ENCODE measurements around the gene NUDT9. TPM values are rescaled to one million over a fixed set of nuclear protein-coding genes. Genes with fewer than 3 reads are reported as not detected.
"Not testable (repeated sequence)": the region's sequence is repeated elsewhere in the genome, so short reads cannot be mapped to it uniquely, and the experiment has no call there.

NUDT9 gene
- total RNA-seq, 2 donors from 2014 or later = 30.4 to 37.9 TPM

GRCh38 chr4:87476934-87477333, 54.6 kb downstream of the NUDT9 start:
- no peaks in the 10 kb centered on the region for H3K4me1 ChIP-seq (replicated peaks)
- intact Hi-C loops (cut with DNase I) = no loop called here
- H3K27ac ChIP-seq = no peak overlapping the region
- H3K27me3 ChIP-seq (replicated peaks; ENCODE audit: insufficient read depth) = no peaks in the 10 kb centered on the region
- WGBS = 71% methylated on average over 3 of the region's 3 CpGs
- no peak overlapping the region for H3K4me3 ChIP-seq
- H3K9me3 ChIP-seq = no peaks in the 10 kb centered on the region
- DNase-seq (ENCODE audit: low spot score) = no peak
- no peaks in the 10 kb centered on the region for H3K36me3 ChIP-seq
- TF ChIP-seq CTCF (IDR thresholded peaks at IDR 0.05) = no peak

GRCh38 chr4:87478732-87479250, 56.4 kb downstream of the NUDT9 start:
- intact Hi-C loops (cut with DNase I) = no loop called here
- DNase-seq (ENCODE audit: low spot score) = no peak
- 58% methylated on average over 1 of the region's 1 CpG for WGBS
- TF ChIP-seq POLR2AphosphoS5 (IDR thresholded peaks at IDR 0.05) (no peak), POLR2A (IDR thresholded peaks at IDR 0.05) (no peak), CTCF (IDR thresholded peaks at IDR 0.05) (no peak)
- Histone ChIP-seq H3K36me3 (no peaks in the 10 kb centered on the region), H3K27me3 (replicated peaks; ENCODE audit: insufficient read depth) (no peaks in the 10 kb centered on the region), H3K9me3 (no peaks in the 10 kb centered on the region), H3K27ac (no peak overlapping the region), H3K4me3 (no peak overlapping the region), H3K4me1 (replicated peaks) (no peaks in the 10 kb centered on the region)

- Histone ChIP-seq H3K27ac (no peak overlapping the region), H3K9me3 (no peaks in the 10 kb centered on the region), H3K4me1 (replicated peaks) (no peaks in the 10 kb centered on the region), H3K36me3 (no peaks in the 10 kb centered on the region), H3K4me3 (no peak overlapping the region), H3K27me3 (replicated peaks; ENCODE audit: insufficient read depth) (no peaks in the 10 kb centered on the region)
- no peak for DNase-seq (ENCODE audit: low spot score)
- no peak for TF ChIP-seq CTCF (IDR thresholded peaks at IDR 0.05)
- no peak for TF ChIP-seq POLR2A (IDR thresholded peaks at IDR 0.05)
- TF ChIP-seq POLR2AphosphoS5 (IDR thresholded peaks at IDR 0.05) = no peak
- intact Hi-C loops (cut with DNase I) = no loop called here
Measured at GRCh38 chr4:87481377-87481776, 59.0 kb downstream of the NUDT9 start.

GRCh38 chr4:87483247-87483646, 60.9 kb downstream of the NUDT9 start:
- H3K4me3 ChIP-seq; H3K27ac ChIP-seq; H3K27me3 ChIP-seq (replicated peaks; ENCODE audit: insufficient read depth); intact Hi-C loops (cut with DNase I); DNase-seq (ENCODE audit: low spot score); H3K4me1 ChIP-seq (replicated peaks); H3K9me3 ChIP-seq; H3K36me3 ChIP-seq: not testable (repeated sequence)

- peak overlapping the region in 1 of 2 donors; percentile 6 for H3K27ac ChIP-seq
- intact Hi-C loops (cut with DNase I) = not testable (repeated sequence)
Measured at GRCh38 chr4:87488666-87489065, 66.3 kb downstream of the NUDT9 start.

GRCh38 chr4:87489678-87490077, 67.3 kb downstream of the NUDT9 start:
- H3K27ac ChIP-seq = no peak overlapping the region
- intact Hi-C loops (cut with DNase I) = no loop called here
- 77% methylated on average over 2 of the region's 2 CpGs for WGBS
- DNase-seq (ENCODE audit: low spot score) = no peak
- no peaks in the 10 kb centered on the region for H3K27me3 ChIP-seq (replicated peaks; ENCODE audit: insufficient read depth)
- no peak for TF ChIP-seq CTCF (IDR thresholded peaks at IDR 0.05)
- TF ChIP-seq POLR2A (IDR thresholded peaks at IDR 0.05) = no peak
- no peak for TF ChIP-seq POLR2AphosphoS5 (IDR thresholded peaks at IDR 0.05)
- no peaks in the 10 kb centered on the region for H3K9me3 ChIP-seq
- H3K36me3 ChIP-seq = peaks cover 0 to 9% of the 10 kb centered on the region in 2 donors
- H3K4me3 ChIP-seq = no peak overlapping the region
- no peaks in the 10 kb centered on the region for H3K4me1 ChIP-seq (replicated peaks)

More at GRCh38 chr4:87488666-87489065, 66.3 kb downstream of the NUDT9 start:
- H3K36me3 ChIP-seq; H3K4me1 ChIP-seq (replicated peaks); DNase-seq (ENCODE audit: low spot score); H3K27me3 ChIP-seq (replicated peaks; ENCODE audit: insufficient read depth); H3K4me3 ChIP-seq; H3K9me3 ChIP-seq: not testable (repeated sequence)
- 74% methylated on average over 4 of the region's 4 CpGs for WGBS

Measured in prostate gland (tissue), 2 donors.